HCT116 (cell line): Measurements from ENCODE around the gene EVX1. TPM values are rescaled to one million over a fixed set of nuclear protein-coding genes. Genes with fewer than 3 reads are reported as not detected.

Source experiments
- ATAC-seq: fragments of 200-7000 bp; cut with Tn5 transposase; 2 replicates; pipeline ENCODE4 v1.9.1; 2020; ENCODE audit warnings: mild to moderate bottlenecking, moderate library complexity
- BruUV-seq: library from RNA; stranded (reverse); fragments of 400-500 nt; replicated peaks from 2 replicates; lab custom pipeline; 2021; lab: Mats Ljungman, UMichigan
- CTCF ChIA-PET: fragments of 300-600 bp; sonication (Branson Sonifier 250); formaldehyde crosslinking; loops from one replicate; lab custom pipeline; 2021; ENCODE audit warnings: antibody characterized with exemption; lab: Charles Lee
- POLR2A ChIA-PET: fragments of 300-600, 350-600 bp; sonication (Branson Sonifier 250); formaldehyde crosslinking; loops from one replicate; lab custom pipeline; 2021; ENCODE audit warnings: antibody characterized with exemption; lab: Charles Lee
- RAD21 ChIA-PET, 2 experiments: fragments of 300-600 bp; sonication (Branson Sonifier 250); formaldehyde crosslinking; loops; one replicate each; lab custom pipeline; 2023; ENCODE audit warnings: low total read pairs in 2 of 2; ENCODE audit not compliant: uncharacterized antibody in 2 of 2, unreplicated experiment in 2 of 2, low non-redundant PET in 1 of 2; lab: Charles Lee
- DNase-seq: peaks from one replicate; pipeline ENCODE4 v3.0.0-alpha.2; 2010; ENCODE audit warnings: low read depth, low spot score
- H2AFZ ChIP-seq: fragments of 200-600 bp; shearing (Covaris generic), sonication (generic); 2 replicates; pipeline ENCODE4 v1.6.1; 2017; ENCODE audit warnings: low read depth, mixed run types, mixed read lengths, antibody characterized with exemption, low read length; ENCODE audit not compliant: poor library complexity, severe bottlenecking
- H3K27ac ChIP-seq: 2 replicates; pipeline ENCODE4 v1.5.1; 2012; ENCODE audit warnings: low read depth, low read length
- H3K27me3 ChIP-seq: fragments of 200-600 bp; sonication (generic); 2 replicates; pipeline ENCODE4 v1.6.1; 2016; ENCODE audit warnings: mixed run types, low read length, mixed read lengths; ENCODE audit not compliant: insufficient read depth
- H3K36me3 ChIP-seq, 2 experiments: fragments of 200-500 bp in 1 of 2; fragments of 200-600 bp in 1 of 2; sonication (Bioruptor generic) in 1 of 2; sonication (generic) in 1 of 2; 2 replicates each; pipeline versions ENCODE4 v1.5.1 to v1.6.1; 2014 to 2016; ENCODE audit warnings: low read length in 2 of 2, inconsistent platforms in 1 of 2, mixed read lengths in 1 of 2, mixed run types in 1 of 2; ENCODE audit not compliant: insufficient read depth in 2 of 2, control insufficient read depth in 1 of 2
- H3K4me1 ChIP-seq, 2 experiments: fragments of 200-600 bp in 1 of 2; sonication (generic) in 1 of 2; 2 replicates each; pipeline versions ENCODE4 v1.5.1 to v1.6.1; 2012 to 2017; ENCODE audit warnings: low read length in 2 of 2, inconsistent platforms in 1 of 2, mild to moderate bottlenecking in 1 of 2, mixed read lengths in 1 of 2, mixed run types in 1 of 2, moderate library complexity in 1 of 2; ENCODE audit not compliant: insufficient read depth in 2 of 2, control insufficient read depth in 1 of 2
- H3K4me2 ChIP-seq: fragments of 200-600 bp; sonication (generic); 2 replicates; pipeline ENCODE4 v1.6.1; 2017; ENCODE audit warnings: mixed run types, low read length, mixed read lengths
- H3K4me3 ChIP-seq, 2 experiments: fragments of 200-600 bp in 1 of 2; sonication (generic) in 1 of 2; replicated peaks in 1 of 2; 2 replicates each; pipeline ENCODE4 v1.5.1; 2011 to 2016; ENCODE audit warnings: low read length in 2 of 2, control low read depth in 1 of 2, low read depth in 1 of 2, mild to moderate bottlenecking in 1 of 2, mixed read lengths in 1 of 2, mixed run types in 1 of 2
- H3K79me2 ChIP-seq: fragments of 200-600 bp; sonication (generic); 2 replicates; pipeline ENCODE4 v1.6.1; 2017; ENCODE audit warnings: mild to moderate bottlenecking, mixed run types, low read length, moderate library complexity, mixed read lengths; ENCODE audit not compliant: insufficient read depth
- H3K9ac ChIP-seq: fragments of 200-600 bp; sonication (generic); 2 replicates; pipeline ENCODE4 v1.6.1; 2016; ENCODE audit warnings: low read length, mixed read lengths
- H3K9me2 ChIP-seq: fragments of 200-600 bp; sonication (generic), shearing (Covaris generic); 2 replicates; pipeline ENCODE4 v1.6.1; 2017; ENCODE audit warnings: mixed run types, mild to moderate bottlenecking, moderate library complexity; ENCODE audit not compliant: insufficient read depth
- H3K9me3 ChIP-seq, 2 experiments: fragments of 200-500 bp in 1 of 2; fragments of 200-600 bp in 1 of 2; sonication (Bioruptor generic) in 1 of 2; sonication (generic) in 1 of 2; 2 replicates each; pipeline ENCODE4 v1.6.1; 2014 to 2017; ENCODE audit warnings: low read length in 2 of 2, mixed read lengths in 2 of 2, inconsistent platforms in 1 of 2, low read depth in 1 of 2, mild to moderate bottlenecking in 1 of 2, mixed run types in 1 of 2, moderate library complexity in 1 of 2; ENCODE audit not compliant: control insufficient read depth in 1 of 2, insufficient read depth in 1 of 2
- H4K20me1 ChIP-seq: fragments of 200-600 bp; sonication (generic), shearing (Covaris generic); 2 replicates; pipeline ENCODE4 v1.6.1; 2017; ENCODE audit warnings: mixed run types, mild to moderate bottlenecking, moderate library complexity; ENCODE audit not compliant: insufficient read depth
- CBX3 ChIP-seq: IDR thresholded peaks from 2 replicates; pipeline ENCODE4 v1.6.1; 2012; ENCODE audit warnings: low read depth
- CEBPB ChIP-seq: IDR thresholded peaks from 2 replicates; pipeline ENCODE4 v1.6.1; 2012; ENCODE audit warnings: low read depth
- EGR1 ChIP-seq: IDR thresholded peaks from 2 replicates; pipeline ENCODE4 v1.6.1; 2012; ENCODE audit warnings: low read depth
- ELF1 ChIP-seq: IDR thresholded peaks from 2 replicates; pipeline ENCODE4 v1.6.1; 2012; ENCODE audit warnings: low read depth, borderline replicate concordance
- EZH2 ChIP-seq: fragments of 200-600 bp; sonication (generic); IDR thresholded peaks from 2 replicates; pipeline ENCODE4 v1.6.1; 2017; ENCODE audit warnings: antibody characterized with exemption, mixed run types
- FOSL1 ChIP-seq: IDR thresholded peaks from 2 replicates; pipeline ENCODE4 v1.6.1; 2012; ENCODE audit warnings: low read depth
- JUND ChIP-seq: IDR thresholded peaks from 2 replicates; pipeline ENCODE4 v1.6.1; 2012
- POLR2A ChIP-seq: IDR thresholded peaks from 2 replicates; pipeline ENCODE4 v1.7.0; 2011; ENCODE audit warnings: borderline replicate concordance; ENCODE audit not compliant: insufficient read depth, insufficient read length; ENCODE audit errors: extremely low read depth
- POLR2AphosphoS5 ChIP-seq: IDR thresholded peaks from 2 replicates; pipeline ENCODE4 v1.6.1; 2011; ENCODE audit warnings: mild to moderate bottlenecking, low read depth, low read length, moderate library complexity
- RAD21 ChIP-seq: IDR thresholded peaks from 2 replicates; pipeline ENCODE4 v1.6.1; 2012; ENCODE audit warnings: low read depth, mild to moderate bottlenecking
- SP1 ChIP-seq: IDR thresholded peaks from 2 replicates; pipeline ENCODE4 v1.6.1; 2012; ENCODE audit warnings: low read depth
- TCF7L2 ChIP-seq: IDR thresholded peaks from 2 replicates; pipeline ENCODE4 v1.7.0; 2011; ENCODE audit warnings: borderline replicate concordance, inconsistent platforms; ENCODE audit not compliant: insufficient read depth, insufficient read length; ENCODE audit errors: extremely low read depth
- YY1 ChIP-seq: IDR thresholded peaks from 2 replicates; pipeline ENCODE4 v1.6.1; 2011; ENCODE audit warnings: low read length, low read depth, moderate library complexity, mild to moderate bottlenecking; ENCODE audit not compliant: insufficient replicate concordance; ENCODE audit errors: extremely low read depth
- ZBTB33 ChIP-seq: IDR thresholded peaks from 2 replicates; pipeline ENCODE4 v1.6.1; 2011; ENCODE audit warnings: mild to moderate bottlenecking, low read length, moderate library complexity; ENCODE audit not compliant: insufficient replicate concordance; ENCODE audit errors: extremely low read depth
- ZFX ChIP-seq: fragments of 450-650 bp; IDR thresholded peaks from 2 replicates; pipeline ENCODE4 v1.6.1; 2017
- ZNF274 ChIP-seq: fragments of 200-500 bp; sonication (Bioruptor generic); IDR thresholded peaks from 2 replicates; pipeline ENCODE4 v1.6.1; 2014; ENCODE audit warnings: mild to moderate bottlenecking, low read depth, low read length, inconsistent platforms
- intact Hi-C: fragments of 100-400 bp; cut with micrococcal nuclease; formaldehyde crosslinking; loops from 2 replicates; pipeline ENCODE4 v1.10.0; 2022
- total RNA-seq: library from RNA; stranded (reverse); gene quantifications from one replicate; pipeline ENCODE4 v1.2.1, GENCODE V29; 2021; ENCODE audit not compliant: unreplicated experiment
- TF ChIP-seq, protein P1 (sequence below), 3 experiments: fragments of 200-600 bp in 1 of 3; sonication (generic) in 1 of 3; IDR thresholded peaks in 2 of 3; conservative IDR thresholded peaks in 1 of 3; 2 replicates each; pipeline ENCODE4 v1.5.1; 2012 to 2017; ENCODE audit warnings: low read depth in 2 of 3, low read length in 2 of 3, antibody characterized with exemption in 1 of 3, borderline replicate concordance in 1 of 3, control low read depth in 1 of 3, mild to moderate bottlenecking in 1 of 3, mixed read lengths in 1 of 3, mixed run types in 1 of 3, moderate library complexity in 1 of 3; ENCODE audit not compliant: insufficient read depth in 1 of 3
- TF ChIP-seq, protein P2 (sequence below): IDR thresholded peaks from 2 replicates; pipeline ENCODE4 v1.6.1; 2012; ENCODE audit warnings: low read depth
- TF ChIP-seq, protein P3 (sequence below): IDR thresholded peaks from 2 replicates; pipeline ENCODE4 v1.6.1; 2012

Gene EVX1
- total RNA-seq, 1 experiment from 2014 or later: 0.25 TPM

- Histone ChIP-seq H3K4me1 (peaks cover 0 to 5% of the 10 kb centered on the region in 2 experiments; a peak in 1 of 4 replicates), H3K9me2 (no peaks in the 10 kb centered on the region), H3K9ac (no peak overlapping the region), H3K79me2 (no peaks in the 10 kb centered on the region), H4K20me1 (no peaks in the 10 kb centered on the region), H3K4me3 (no peak overlapping the region), H3K27ac (no peak overlapping the region), H3K9me3 (no peaks in the 10 kb centered on the region), H2AFZ (no peak overlapping the region), H3K4me2 (no peak overlapping the region), H3K27me3 (no peaks in the 10 kb centered on the region), H3K36me3 (no peaks in the 10 kb centered on the region)
- intact Hi-C loops: no loop called here
- BruUV-seq: no TSS peak
- ATAC-seq (no peak), DNase-seq (no peak)
- RAD21 ChIA-PET: no interaction called here
- POLR2A ChIA-PET: no interaction called here
- CTCF ChIA-PET: no interaction called here
- TF ChIP-seq CBX3 (no peak), CEBPB (no peak), ELF1 (no peak), JUND (no peak), RAD21 (no peak), FOSL1 (no peak), YY1 (no peak), ZBTB33 (no peak), EZH2 (no peak), SP1 (no peak), ZNF274 (no peak), TCF7L2 (no peak), POLR2A (no peak), ZFX (no peak), EGR1 (no peak), POLR2AphosphoS5 (no peak)
- TF ChIP-seq, protein P1, sequence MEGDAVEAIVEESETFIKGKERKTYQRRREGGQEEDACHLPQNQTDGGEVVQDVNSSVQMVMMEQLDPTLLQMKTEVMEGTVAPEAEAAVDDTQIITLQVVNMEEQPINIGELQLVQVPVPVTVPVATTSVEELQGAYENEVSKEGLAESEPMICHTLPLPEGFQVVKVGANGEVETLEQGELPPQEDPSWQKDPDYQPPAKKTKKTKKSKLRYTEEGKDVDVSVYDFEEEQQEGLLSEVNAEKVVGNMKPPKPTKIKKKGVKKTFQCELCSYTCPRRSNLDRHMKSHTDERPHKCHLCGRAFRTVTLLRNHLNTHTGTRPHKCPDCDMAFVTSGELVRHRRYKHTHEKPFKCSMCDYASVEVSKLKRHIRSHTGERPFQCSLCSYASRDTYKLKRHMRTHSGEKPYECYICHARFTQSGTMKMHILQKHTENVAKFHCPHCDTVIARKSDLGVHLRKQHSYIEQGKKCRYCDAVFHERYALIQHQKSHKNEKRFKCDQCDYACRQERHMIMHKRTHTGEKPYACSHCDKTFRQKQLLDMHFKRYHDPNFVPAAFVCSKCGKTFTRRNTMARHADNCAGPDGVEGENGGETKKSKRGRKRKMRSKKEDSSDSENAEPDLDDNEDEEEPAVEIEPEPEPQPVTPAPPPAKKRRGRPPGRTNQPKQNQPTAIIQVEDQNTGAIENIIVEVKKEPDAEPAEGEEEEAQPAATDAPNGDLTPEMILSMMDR (IDR thresholded peaks at IDR 0.05 in 2 of 3, conservative IDR thresholded peaks at IDR 0.05 in 1 of 3; ENCODE audit: borderline replicate concordance in 1 of 3, insufficient read depth in 1 of 3, low read depth in 2 of 3, low read length in 2 of 3): no peak
- TF ChIP-seq, protein P2, sequence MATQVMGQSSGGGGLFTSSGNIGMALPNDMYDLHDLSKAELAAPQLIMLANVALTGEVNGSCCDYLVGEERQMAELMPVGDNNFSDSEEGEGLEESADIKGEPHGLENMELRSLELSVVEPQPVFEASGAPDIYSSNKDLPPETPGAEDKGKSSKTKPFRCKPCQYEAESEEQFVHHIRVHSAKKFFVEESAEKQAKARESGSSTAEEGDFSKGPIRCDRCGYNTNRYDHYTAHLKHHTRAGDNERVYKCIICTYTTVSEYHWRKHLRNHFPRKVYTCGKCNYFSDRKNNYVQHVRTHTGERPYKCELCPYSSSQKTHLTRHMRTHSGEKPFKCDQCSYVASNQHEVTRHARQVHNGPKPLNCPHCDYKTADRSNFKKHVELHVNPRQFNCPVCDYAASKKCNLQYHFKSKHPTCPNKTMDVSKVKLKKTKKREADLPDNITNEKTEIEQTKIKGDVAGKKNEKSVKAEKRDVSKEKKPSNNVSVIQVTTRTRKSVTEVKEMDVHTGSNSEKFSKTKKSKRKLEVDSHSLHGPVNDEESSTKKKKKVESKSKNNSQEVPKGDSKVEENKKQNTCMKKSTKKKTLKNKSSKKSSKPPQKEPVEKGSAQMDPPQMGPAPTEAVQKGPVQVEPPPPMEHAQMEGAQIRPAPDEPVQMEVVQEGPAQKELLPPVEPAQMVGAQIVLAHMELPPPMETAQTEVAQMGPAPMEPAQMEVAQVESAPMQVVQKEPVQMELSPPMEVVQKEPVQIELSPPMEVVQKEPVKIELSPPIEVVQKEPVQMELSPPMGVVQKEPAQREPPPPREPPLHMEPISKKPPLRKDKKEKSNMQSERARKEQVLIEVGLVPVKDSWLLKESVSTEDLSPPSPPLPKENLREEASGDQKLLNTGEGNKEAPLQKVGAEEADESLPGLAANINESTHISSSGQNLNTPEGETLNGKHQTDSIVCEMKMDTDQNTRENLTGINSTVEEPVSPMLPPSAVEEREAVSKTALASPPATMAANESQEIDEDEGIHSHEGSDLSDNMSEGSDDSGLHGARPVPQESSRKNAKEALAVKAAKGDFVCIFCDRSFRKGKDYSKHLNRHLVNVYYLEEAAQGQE: no peak
- TF ChIP-seq, protein P3, sequence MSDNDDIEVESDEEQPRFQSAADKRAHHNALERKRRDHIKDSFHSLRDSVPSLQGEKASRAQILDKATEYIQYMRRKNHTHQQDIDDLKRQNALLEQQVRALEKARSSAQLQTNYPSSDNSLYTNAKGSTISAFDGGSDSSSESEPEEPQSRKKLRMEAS: no peak
Measured at GRCh38 chr7:27260211-27260610, 17.6 kb downstream of the EVX1 start.
